PC-3 (cell line): Measurements from ENCODE around the gene RC3H2. TPM values are rescaled to one million over a fixed set of nuclear protein-coding genes. Genes with fewer than 3 reads are reported as not detected.
A peak's percentile ranks its signal among the peaks of the same experiment; 100 is the strongest.

ENCODE experiments used
- ATAC-seq: fragments of 200-7000 bp; cut with Tn5 transposase; 2 replicates; pipeline ENCODE4 v1.9.1; 2020; ENCODE audit warnings: mild to moderate bottlenecking, moderate library complexity
- Bru-seq: library from RNA; stranded (reverse); fragments of 400-500 nt; gene quantifications from one replicate; lab custom pipeline; 2021; lab: Mats Ljungman, UMichigan
- BruChase-seq, 2 experiments: library from RNA; stranded (reverse); fragments of 400-500 nt; gene quantifications; one replicate each; lab custom pipeline; 2021; lab: Mats Ljungman, UMichigan
- BruUV-seq: library from RNA; stranded (reverse); fragments of 400-500 nt; replicated peaks from 2 replicates; lab custom pipeline; 2021; lab: Mats Ljungman, UMichigan
- CTCF ChIA-PET: fragments of 300-600 bp; sonication (Branson Sonifier 250); formaldehyde crosslinking; loops from one replicate; lab custom pipeline; 2022; ENCODE audit warnings: antibody characterized with exemption; lab: Charles Lee
- POLR2A ChIA-PET: fragments of 300-600 bp; sonication (Branson Sonifier 250); formaldehyde crosslinking; loops from one replicate; lab custom pipeline; 2022; ENCODE audit warnings: antibody characterized with exemption; ENCODE audit not compliant: unreplicated experiment; lab: Charles Lee
- DNase-seq: peaks from one replicate; pipeline ENCODE4 v3.0.0-alpha.2; 2015
- H2AFZ ChIP-seq: fragments of 300-600 bp; sonication (generic); 2 replicates; pipeline ENCODE4 v1.6.0; 2016; ENCODE audit warnings: antibody characterized with exemption, low read length
- H3F3A ChIP-seq: fragments of 300-600 bp; sonication (generic); one replicate; pipeline ENCODE4 v1.6.0; 2017; ENCODE audit warnings: antibody characterized with exemption, low read length, control low read depth, mild to moderate bottlenecking; ENCODE audit not compliant: unreplicated experiment
- H3K27ac ChIP-seq: fragments of 300-600 bp; sonication (generic); 2 replicates; pipeline ENCODE4 v1.5.1; 2016; ENCODE audit warnings: mild to moderate bottlenecking, low read length
- H3K27me3 ChIP-seq: fragments of 300-600 bp; sonication (generic); 2 replicates; pipeline ENCODE4 v1.6.1; 2016; ENCODE audit warnings: low read length, mixed read lengths
- H3K36me3 ChIP-seq: fragments of 300-600 bp; sonication (generic); 2 replicates; pipeline ENCODE4 v1.6.1; 2016; ENCODE audit warnings: low read depth, mixed run types, low read length, mixed read lengths
- H3K4me1 ChIP-seq: fragments of 300-600 bp; sonication (generic); 2 replicates; pipeline ENCODE4 v1.5.1; 2016; ENCODE audit warnings: low read length; ENCODE audit not compliant: insufficient read depth
- H3K4me2 ChIP-seq: fragments of 300-600 bp; sonication (generic); 2 replicates; pipeline ENCODE4 v1.6.0; 2016; ENCODE audit warnings: low read length
- H3K4me3 ChIP-seq: fragments of 300-600 bp; sonication (generic); 2 replicates; pipeline ENCODE4 v1.5.1; 2016; ENCODE audit warnings: mild to moderate bottlenecking, low read length, mixed read lengths
- H3K79me2 ChIP-seq: fragments of 300-600 bp; sonication (generic); 2 replicates; pipeline ENCODE4 v1.6.1; 2017; ENCODE audit warnings: low read length, mixed read lengths
- H3K9ac ChIP-seq: fragments of 300-600 bp; sonication (generic); 2 replicates; pipeline ENCODE4 v1.6.0; 2016; ENCODE audit warnings: mild to moderate bottlenecking, low read length
- H3K9me2 ChIP-seq: fragments of 300-600 bp; sonication (generic); replicated peaks from 2 replicates; pipeline ENCODE4 v1.6.1; 2016; ENCODE audit warnings: mixed run types, low read length, mixed read lengths
- H3K9me3 ChIP-seq: fragments of 300-600 bp; sonication (generic); 2 replicates; pipeline ENCODE4 v1.6.1; 2016; ENCODE audit warnings: low read length, mixed read lengths
- H4K20me1 ChIP-seq: fragments of 300-600 bp; sonication (generic); 2 replicates; pipeline ENCODE4 v1.6.1; 2016; ENCODE audit warnings: low read length, mixed read lengths
- CTCF ChIP-seq: fragments of 300-600 bp; sonication (generic); conservative IDR thresholded peaks from 2 replicates; pipeline ENCODE4 v1.5.1; 2017; ENCODE audit warnings: antibody characterized with exemption, low read depth, mild to moderate bottlenecking, low read length
- EZH2 ChIP-seq: fragments of 300-600 bp; sonication (generic); IDR thresholded peaks from one replicate; pipeline ENCODE4 v1.6.1; 2017; ENCODE audit warnings: antibody characterized with exemption, mild to moderate bottlenecking, low read length; ENCODE audit not compliant: unreplicated experiment
- EZH2phosphoT487 ChIP-seq: fragments of 300-600 bp; sonication (generic); IDR thresholded peaks from 2 replicates; pipeline ENCODE4 v1.6.1; 2018; ENCODE audit warnings: mild to moderate bottlenecking, antibody characterized with exemption, low read length, borderline replicate concordance
- intact Hi-C: fragments of 100-400 bp; cut with micrococcal nuclease; formaldehyde crosslinking; loops from 2 replicates; pipeline ENCODE4 v1.9.0; 2023
- long read RNA-seq: library from polyadenylated mRNA; unstranded; transcript quantifications from one replicate; pipeline ENCODE4 v2.0.0, GENCODE V29; 2021; ENCODE audit not compliant: unreplicated experiment
- total RNA-seq: library from RNA; depleted of rRNA; stranded (reverse); fragments of >200 nt; gene quantifications from 2 replicates; pipeline ENCODE4 v1.2.3, GENCODE V29; 2014; rRNA removed

Gene RC3H2, protein sequence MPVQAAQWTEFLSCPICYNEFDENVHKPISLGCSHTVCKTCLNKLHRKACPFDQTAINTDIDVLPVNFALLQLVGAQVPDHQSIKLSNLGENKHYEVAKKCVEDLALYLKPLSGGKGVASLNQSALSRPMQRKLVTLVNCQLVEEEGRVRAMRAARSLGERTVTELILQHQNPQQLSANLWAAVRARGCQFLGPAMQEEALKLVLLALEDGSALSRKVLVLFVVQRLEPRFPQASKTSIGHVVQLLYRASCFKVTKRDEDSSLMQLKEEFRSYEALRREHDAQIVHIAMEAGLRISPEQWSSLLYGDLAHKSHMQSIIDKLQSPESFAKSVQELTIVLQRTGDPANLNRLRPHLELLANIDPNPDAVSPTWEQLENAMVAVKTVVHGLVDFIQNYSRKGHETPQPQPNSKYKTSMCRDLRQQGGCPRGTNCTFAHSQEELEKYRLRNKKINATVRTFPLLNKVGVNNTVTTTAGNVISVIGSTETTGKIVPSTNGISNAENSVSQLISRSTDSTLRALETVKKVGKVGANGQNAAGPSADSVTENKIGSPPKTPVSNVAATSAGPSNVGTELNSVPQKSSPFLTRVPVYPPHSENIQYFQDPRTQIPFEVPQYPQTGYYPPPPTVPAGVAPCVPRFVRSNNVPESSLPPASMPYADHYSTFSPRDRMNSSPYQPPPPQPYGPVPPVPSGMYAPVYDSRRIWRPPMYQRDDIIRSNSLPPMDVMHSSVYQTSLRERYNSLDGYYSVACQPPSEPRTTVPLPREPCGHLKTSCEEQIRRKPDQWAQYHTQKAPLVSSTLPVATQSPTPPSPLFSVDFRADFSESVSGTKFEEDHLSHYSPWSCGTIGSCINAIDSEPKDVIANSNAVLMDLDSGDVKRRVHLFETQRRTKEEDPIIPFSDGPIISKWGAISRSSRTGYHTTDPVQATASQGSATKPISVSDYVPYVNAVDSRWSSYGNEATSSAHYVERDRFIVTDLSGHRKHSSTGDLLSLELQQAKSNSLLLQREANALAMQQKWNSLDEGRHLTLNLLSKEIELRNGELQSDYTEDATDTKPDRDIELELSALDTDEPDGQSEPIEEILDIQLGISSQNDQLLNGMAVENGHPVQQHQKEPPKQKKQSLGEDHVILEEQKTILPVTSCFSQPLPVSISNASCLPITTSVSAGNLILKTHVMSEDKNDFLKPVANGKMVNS
- total RNA-seq: 18.0 and 23.0 TPM in 2 replicates
- percentile 77 among the genes with signal in this experiment for Bru-seq, nascent RNA
- BruChase-seq, experiment 1, labeled RNA remaining after a 6-hour chase: percentile 87 among the genes with signal in this experiment
- BruChase-seq, experiment 2, labeled RNA remaining after a 2-hour chase: percentile 87 among the genes with signal in this experiment
- long read RNA-seq, transcript RC3H2-202 (21 exons, 3,991 nt): major isoform, 27 of 116 reads
- long read RNA-seq, transcript RC3H2-205 (18 exons, 3,623 nt): minor isoform, 7 of 116 reads
- long read RNA-seq, partial matches to known transcripts: 10 of 116 reads
- long read RNA-seq, other reads (novel, unspliced or antisense): 71 of 116 reads

DNA sequence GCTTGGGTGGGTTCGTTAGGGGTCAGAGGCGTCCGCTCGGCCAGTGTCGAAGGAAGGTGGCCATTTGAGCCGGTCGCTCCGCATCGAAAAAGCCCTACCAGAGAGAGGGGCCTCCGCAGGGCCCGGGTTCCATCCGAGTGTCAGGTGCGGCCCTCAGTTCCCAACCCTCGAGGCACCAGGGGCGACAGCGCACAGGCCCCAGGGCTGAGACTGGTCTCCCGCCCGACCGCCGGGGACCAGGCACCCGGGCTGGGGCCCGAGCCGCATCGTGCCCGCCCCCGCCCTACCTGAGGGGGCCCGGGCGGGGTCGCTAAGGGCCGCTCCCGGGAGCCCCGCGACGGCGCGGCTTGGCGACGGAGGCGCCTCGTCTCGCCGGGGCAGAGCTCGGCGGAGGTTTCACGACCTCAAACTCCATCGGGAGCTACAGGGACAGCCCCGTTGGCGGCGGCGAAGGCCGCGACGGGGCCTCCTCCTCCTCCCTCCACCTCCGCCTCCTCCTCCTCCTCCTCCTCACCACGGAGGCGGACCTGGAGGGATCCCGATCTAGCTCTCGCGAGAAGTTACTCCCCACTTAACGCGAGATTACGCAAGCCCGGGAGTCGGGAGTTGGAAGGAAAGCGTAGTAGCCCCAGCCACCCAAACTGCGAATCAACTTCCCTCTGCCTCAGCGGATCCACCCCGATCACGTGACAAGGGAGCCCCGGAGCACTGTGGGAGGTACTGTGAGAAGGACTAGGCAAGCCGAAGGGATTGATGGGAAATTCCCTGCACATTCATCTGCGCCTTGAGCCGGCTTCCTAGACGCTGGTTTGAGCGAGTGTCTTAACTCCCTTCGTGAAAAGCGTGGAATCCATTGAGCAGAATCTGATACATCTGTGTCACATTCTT is at the start of gene RC3H2:
Gene RC3H2, minus strand, starts transcription at position 537 of the 888 bp plus-strand sequence. CDS start 7,850 bp downstream, outside the sequence.
- Histone ChIP-seq H2AFZ (peak within 1 kb of the TSS; percentile 94), H3K4me2 (peak within 1 kb of the TSS; percentile 82), H3K4me1 (peaks cover 10% of the 10 kb centered on the region; the same call in 1 of the 2 replicates), H3K9ac (peak within 1 kb of the TSS; percentile 99), H4K20me1 (no peaks in the 10 kb centered on the region), H3K9me3 (no peaks in the 10 kb centered on the region), H3K27me3 (no peaks in the 10 kb centered on the region), H3K27ac (peak within 1 kb of the TSS; percentile 64), H3F3A (no peaks in the 10 kb centered on the region), H3K36me3 (no peaks in the 10 kb centered on the region), H3K9me2 (no peaks in the 10 kb centered on the region), H3K4me3 (peak within 1 kb of the TSS; percentile 96), H3K79me2 (peaks cover 65% of the 10 kb centered on the region)
- DNase-seq: peak; percentile 98
- TF ChIP-seq EZH2 (no peak), EZH2phosphoT487 (no peak), CTCF (no peak)
- ChIA-PET POLR2A (interaction anchor here (0.5 to 1.0 kb wide), 3 partner anchors 9 to 411 kb away, joined by 5 to 7 read pairs (median 5); no protein-coding TSS in a partner anchor), CTCF (interaction anchor here (0.5 kb wide), 1 partner anchor 1941 kb away, joined by 5 read pairs; no protein-coding TSS in a partner anchor)
- peak; percentile 89 for ATAC-seq
- TSS peak; percentile 63 for BruUV-seq
- intact Hi-C loops: loop anchor here (1.0 to 2.0 kb wide), 2 partner anchors 8 to 36 kb away; partner anchors contain the start of genes RABGAP1 and ZBTB6

- Histone ChIP-seq H3K9me3 (no peaks in the 10 kb centered on the region), H3K27ac (peak overlapping the region; percentile 37), H3K4me1 (peaks cover 14% of the 10 kb centered on the region), H3K9me2 (no peaks in the 10 kb centered on the region), H3K36me3 (peaks cover 6% of the 10 kb centered on the region), H3K27me3 (no peaks in the 10 kb centered on the region), H2AFZ (no peak overlapping the region), H3K4me3 (no peak overlapping the region), H3K9ac (no peak overlapping the region), H3K79me2 (peaks cover 72% of the 10 kb centered on the region), H3F3A (no peaks in the 10 kb centered on the region), H4K20me1 (0 out of 2 replicates have a peak, but pooled peaks cover 8% of the 10 kb centered on the region), H3K4me2 (peak overlapping the region; percentile 49)
- ATAC-seq (peak; percentile 90), DNase-seq (peak; percentile 63)
- POLR2A ChIA-PET: interaction anchor here (0.6 kb wide), 1 partner anchor 41 kb away, joined by 4 read pairs; the partner anchor contains the start of gene ZBTB6
- intact Hi-C loops: no loop called here
- CTCF ChIA-PET: no interaction called here
- no peak for TF ChIP-seq EZH2phosphoT487
- no peak for TF ChIP-seq CTCF
- no peak for TF ChIP-seq EZH2
- no TSS peak for BruUV-seq
Observed at GRCh38 chr9:122954253-122954691, 49.1 kb upstream of the RC3H2 start.
